Measurements from ENCODE around the gene DUSP7.

Gene DUSP7

GRCh38 chr3:52091586-52092270 is 35.4 kb upstream of the DUSP7 start:
- no peaks in the 10 kb centered on the region for H3K4me1 ChIP-seq (ENCODE audit: insufficient read depth, low read length)
- no peak overlapping the region for H3K27ac ChIP-seq (ENCODE audit: low read depth, low read length)
- H3K27me3 ChIP-seq (ENCODE audit: control insufficient read depth in 1 of 2, insufficient read depth in 2 of 2, low read length in 2 of 2) = no peaks in the 10 kb centered on the region
- H3K36me3 ChIP-seq (ENCODE audit: insufficient read depth, low read length) = no peaks in the 10 kb centered on the region
- no peak overlapping the region for H3K4me3 ChIP-seq (ENCODE audit: low read depth in 1 of 2, low read length in 2 of 2)
- H3K9me3 ChIP-seq (ENCODE audit: low read length) = no peaks in the 10 kb centered on the region
- H3K9ac ChIP-seq (ENCODE audit: low read length) = no peak overlapping the region

DNA sequence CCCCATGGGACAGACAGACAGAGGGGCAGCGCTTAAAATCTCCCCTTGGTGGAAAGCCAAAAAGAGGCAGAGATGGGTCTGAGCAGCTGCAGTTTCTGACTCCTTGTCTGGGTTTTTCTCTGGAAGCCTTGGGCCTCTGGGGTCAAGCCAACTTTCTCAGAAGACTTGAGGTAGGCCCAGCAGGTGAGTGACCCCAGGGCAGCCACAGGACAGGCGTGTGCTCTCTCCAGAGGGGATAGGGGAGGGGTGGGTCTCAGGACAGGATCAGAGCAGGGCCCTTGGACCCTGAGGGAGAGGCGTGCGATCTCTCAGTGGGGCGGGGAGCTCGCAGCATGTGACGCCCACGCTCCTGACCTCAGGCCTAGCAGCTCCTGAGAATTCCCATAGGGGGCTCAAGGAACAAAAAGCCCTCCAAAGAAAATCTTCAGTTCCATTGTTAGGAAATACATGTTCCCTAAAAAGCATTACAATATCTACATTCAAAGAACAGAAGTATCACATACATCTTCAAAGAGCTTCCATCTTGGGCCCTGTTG is 34.6 kb upstream of the DUSP7 start:
- Histone ChIP-seq H3K4me1 (ENCODE audit: insufficient read depth, low read length) (no peaks in the 10 kb centered on the region), H3K36me3 (ENCODE audit: insufficient read depth, low read length) (no peaks in the 10 kb centered on the region), H3K9ac (ENCODE audit: low read length) (no peak overlapping the region), H3K27ac (ENCODE audit: low read depth, low read length) (no peak overlapping the region), H3K4me3 (ENCODE audit: low read depth in 1 of 2, low read length in 2 of 2) (no peak overlapping the region), H3K9me3 (ENCODE audit: low read length) (no peaks in the 10 kb centered on the region), H3K27me3 (ENCODE audit: control insufficient read depth in 1 of 2, insufficient read depth in 2 of 2, low read length in 2 of 2) (no peaks in the 10 kb centered on the region)

- Histone ChIP-seq H3K9me3 (ENCODE audit: low read length) (no peaks in the 10 kb centered on the region), H3K4me3 (ENCODE audit: low read depth in 1 of 2, low read length in 2 of 2) (no peak overlapping the region), H3K36me3 (ENCODE audit: insufficient read depth, low read length) (no peaks in the 10 kb centered on the region), H3K27me3 (ENCODE audit: control insufficient read depth in 1 of 2, insufficient read depth in 2 of 2, low read length in 2 of 2) (no peaks in the 10 kb centered on the region), H3K9ac (ENCODE audit: low read length) (no peak overlapping the region), H3K27ac (ENCODE audit: low read depth, low read length) (no peak overlapping the region), H3K4me1 (ENCODE audit: insufficient read depth, low read length) (no peaks in the 10 kb centered on the region)
Observed at GRCh38 chr3:52090131-52090932, 34.0 kb upstream of the DUSP7 start.

- H3K4me1 ChIP-seq (ENCODE audit: insufficient read depth, low read length) = no peaks in the 10 kb centered on the region
- H3K9ac ChIP-seq (ENCODE audit: low read length) = no peak overlapping the region
- H3K27me3 ChIP-seq (ENCODE audit: control insufficient read depth in 1 of 2, insufficient read depth in 2 of 2, low read length in 2 of 2) = no peaks in the 10 kb centered on the region
- no peak overlapping the region for H3K4me3 ChIP-seq (ENCODE audit: low read depth in 1 of 2, low read length in 2 of 2)
- no peaks in the 10 kb centered on the region for H3K36me3 ChIP-seq (ENCODE audit: insufficient read depth, low read length)
- no peak overlapping the region for H3K27ac ChIP-seq (ENCODE audit: low read depth, low read length)
- H3K9me3 ChIP-seq (ENCODE audit: low read length) = no peaks in the 10 kb centered on the region
Observed at GRCh38 chr3:52089691-52090090, 33.3 kb upstream of the DUSP7 start.

- Histone ChIP-seq H3K27ac (ENCODE audit: low read depth, low read length) (no peak overlapping the region), H3K9ac (ENCODE audit: low read length) (no peak overlapping the region), H3K9me3 (ENCODE audit: low read length) (no peaks in the 10 kb centered on the region), H3K36me3 (ENCODE audit: insufficient read depth, low read length) (no peaks in the 10 kb centered on the region), H3K4me1 (ENCODE audit: insufficient read depth, low read length) (no peaks in the 10 kb centered on the region), H3K4me3 (ENCODE audit: low read depth in 1 of 2, low read length in 2 of 2) (no peak overlapping the region), H3K27me3 (ENCODE audit: control insufficient read depth in 1 of 2, insufficient read depth in 2 of 2, low read length in 2 of 2) (no peaks in the 10 kb centered on the region)
Observed at GRCh38 chr3:52088445-52089367, 32.3 kb upstream of the DUSP7 start.

GRCh38 chr3:52087731-52088130 is 31.4 kb upstream of the DUSP7 start:
- no peak overlapping the region for H3K9ac ChIP-seq (ENCODE audit: low read length)
- no peaks in the 10 kb centered on the region for H3K9me3 ChIP-seq (ENCODE audit: low read length)
- no peaks in the 10 kb centered on the region for H3K36me3 ChIP-seq (ENCODE audit: insufficient read depth, low read length)
- H3K27me3 ChIP-seq (ENCODE audit: control insufficient read depth in 1 of 2, insufficient read depth in 2 of 2, low read length in 2 of 2) = no peaks in the 10 kb centered on the region
- H3K27ac ChIP-seq (ENCODE audit: low read depth, low read length) = no peak overlapping the region
- H3K4me1 ChIP-seq (ENCODE audit: insufficient read depth, low read length) = no peaks in the 10 kb centered on the region
- no peak overlapping the region for H3K4me3 ChIP-seq (ENCODE audit: low read depth in 1 of 2, low read length in 2 of 2)

GRCh38 chr3:52086976-52087663 is 30.7 kb upstream of the DUSP7 start:
- Histone ChIP-seq H3K27ac (ENCODE audit: low read depth, low read length) (no peak overlapping the region), H3K4me3 (ENCODE audit: low read depth in 1 of 2, low read length in 2 of 2) (no peak overlapping the region), H3K9ac (ENCODE audit: low read length) (no peak overlapping the region), H3K9me3 (ENCODE audit: low read length) (no peaks in the 10 kb centered on the region), H3K27me3 (ENCODE audit: control insufficient read depth in 1 of 2, insufficient read depth in 2 of 2, low read length in 2 of 2) (no peaks in the 10 kb centered on the region), H3K36me3 (ENCODE audit: insufficient read depth, low read length) (no peaks in the 10 kb centered on the region), H3K4me1 (ENCODE audit: insufficient read depth, low read length) (no peaks in the 10 kb centered on the region)

DNA sequence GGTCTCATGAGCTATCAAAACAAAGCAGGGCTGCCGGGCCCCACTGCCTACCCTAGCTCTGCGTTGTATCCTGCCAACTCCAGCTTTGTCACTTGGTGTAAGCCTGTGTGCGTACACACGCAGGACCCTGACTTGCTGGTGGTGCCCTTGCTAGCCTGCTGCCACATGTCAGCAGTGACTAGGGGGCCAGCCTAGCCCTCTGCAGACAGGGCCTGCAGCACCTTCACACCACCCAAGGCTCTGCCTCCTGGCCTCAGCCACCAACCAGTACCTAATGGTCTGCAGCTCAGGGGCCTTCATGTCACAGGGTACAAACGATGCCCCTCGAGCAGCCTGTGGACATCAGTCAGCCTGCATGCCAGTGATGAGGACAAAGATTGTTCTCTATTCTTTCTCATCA is 30.1 kb upstream of the DUSP7 start:
- H3K4me3 ChIP-seq (ENCODE audit: low read depth in 1 of 2, low read length in 2 of 2) = no peak overlapping the region
- H3K27ac ChIP-seq (ENCODE audit: low read depth, low read length) = no peak overlapping the region
- no peaks in the 10 kb centered on the region for H3K36me3 ChIP-seq (ENCODE audit: insufficient read depth, low read length)
- H3K9ac ChIP-seq (ENCODE audit: low read length) = no peak overlapping the region
- no peaks in the 10 kb centered on the region for H3K4me1 ChIP-seq (ENCODE audit: insufficient read depth, low read length)
- H3K27me3 ChIP-seq (ENCODE audit: control insufficient read depth in 1 of 2, insufficient read depth in 2 of 2, low read length in 2 of 2) = no peaks in the 10 kb centered on the region
- H3K9me3 ChIP-seq (ENCODE audit: low read length) = no peaks in the 10 kb centered on the region

DNA sequence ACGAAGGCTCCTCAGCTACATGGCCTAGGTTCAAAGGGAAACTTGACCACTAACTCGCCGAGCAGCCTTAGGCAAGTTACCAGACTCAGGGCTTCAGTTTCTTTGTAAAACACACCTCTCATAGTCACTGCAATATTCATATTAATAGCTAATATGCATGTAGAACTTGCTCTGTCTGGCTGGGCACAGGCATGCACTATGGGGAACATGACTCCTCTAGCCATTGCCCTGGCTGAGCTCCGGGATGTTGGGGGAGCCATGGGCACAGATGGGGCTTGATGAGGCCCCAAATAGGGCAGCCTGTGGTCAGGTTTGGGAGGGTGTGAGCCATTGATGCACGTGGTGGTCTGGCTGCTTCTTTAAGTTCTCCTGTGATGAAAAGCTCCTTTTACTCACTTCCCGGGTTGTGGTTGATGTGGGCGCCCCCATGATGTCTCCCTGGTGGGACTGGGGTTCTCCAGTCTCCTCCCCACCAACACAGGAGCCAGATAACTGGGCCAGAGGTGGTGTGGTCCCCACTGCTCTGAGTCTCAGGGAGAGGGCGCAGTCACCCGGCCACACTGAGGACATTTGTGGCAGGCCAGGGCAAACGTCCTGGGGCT is 29.4 kb upstream of the DUSP7 start:
- Histone ChIP-seq H3K9ac (ENCODE audit: low read length) (no peak overlapping the region), H3K27ac (ENCODE audit: low read depth, low read length) (no peak overlapping the region), H3K27me3 (ENCODE audit: control insufficient read depth in 1 of 2, insufficient read depth in 2 of 2, low read length in 2 of 2) (no peaks in the 10 kb centered on the region), H3K9me3 (ENCODE audit: low read length) (no peaks in the 10 kb centered on the region), H3K4me1 (ENCODE audit: insufficient read depth, low read length) (no peaks in the 10 kb centered on the region), H3K4me3 (ENCODE audit: low read depth in 1 of 2, low read length in 2 of 2) (no peak overlapping the region), H3K36me3 (ENCODE audit: insufficient read depth, low read length) (no peaks in the 10 kb centered on the region)

DNA sequence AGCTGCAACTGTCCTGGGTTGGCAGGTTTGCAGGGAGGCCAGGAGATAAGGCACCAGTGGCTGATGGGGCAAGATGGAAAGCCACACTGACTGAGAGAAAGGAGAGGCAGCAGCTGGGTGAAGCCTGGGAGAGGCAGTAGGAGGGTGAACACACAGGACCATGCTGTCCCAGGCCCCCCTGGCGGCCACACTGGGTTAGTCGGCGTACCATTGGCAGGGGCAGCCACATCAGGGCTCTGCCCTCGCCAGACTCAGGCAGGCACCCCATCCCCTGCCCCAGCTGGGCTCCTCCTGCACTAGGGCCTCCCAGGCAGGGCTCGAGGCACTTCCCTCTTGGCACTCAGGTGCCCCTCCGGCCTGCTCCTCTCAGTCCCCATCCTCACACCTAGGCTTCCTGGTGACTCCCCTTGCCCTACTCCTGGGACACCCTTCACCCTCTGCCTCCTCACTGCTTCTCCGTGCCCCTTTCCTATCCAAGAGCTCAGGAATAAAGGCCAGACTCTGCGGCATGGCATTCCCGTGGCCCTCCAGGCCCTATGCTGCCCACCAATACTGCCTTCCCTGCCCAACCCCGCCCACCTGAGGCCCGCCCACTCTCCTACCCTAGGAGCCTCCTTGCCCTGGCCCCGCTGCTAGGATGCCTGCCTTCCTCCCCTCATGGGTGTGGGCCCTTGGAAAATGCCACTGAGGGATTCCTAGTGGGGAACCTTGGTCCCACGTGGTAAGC is 28.7 kb upstream of the DUSP7 start:
- Histone ChIP-seq H3K9me3 (ENCODE audit: low read length) (no peaks in the 10 kb centered on the region), H3K9ac (ENCODE audit: low read length) (no peak overlapping the region)

More for the DNA sequence above, 28.7 kb upstream of the DUSP7 start:
- H3K4me1 ChIP-seq (ENCODE audit: insufficient read depth, low read length) = no peaks in the 10 kb centered on the region
- H3K27me3 ChIP-seq (ENCODE audit: control insufficient read depth in 1 of 2, insufficient read depth in 2 of 2, low read length in 2 of 2) = no peaks in the 10 kb centered on the region
- no peak overlapping the region for H3K27ac ChIP-seq (ENCODE audit: low read depth, low read length)
- no peak overlapping the region for H3K4me3 ChIP-seq (ENCODE audit: low read depth in 1 of 2, low read length in 2 of 2)
- no peaks in the 10 kb centered on the region for H3K36me3 ChIP-seq (ENCODE audit: insufficient read depth, low read length)
